Osteoblast (primary cell): ENCODE data around the gene ARHGDIA. TPM values are rescaled to one million over a fixed set of nuclear protein-coding genes. Genes with fewer than 3 reads are reported as not detected.

Experiments used
- DNase-seq: peaks from one replicate; pipeline ENCODE4 v3.0.0; 2011; ENCODE audit warnings: low spot score, mixed read lengths; ENCODE audit not compliant: insufficient read length; ENCODE audit errors: missing footprints
- H2AFZ ChIP-seq: 2 replicates; pipeline ENCODE4 v1.6.0; 2011; ENCODE audit warnings: mild to moderate bottlenecking, low read length
- H3K27ac ChIP-seq: 2 replicates; pipeline ENCODE4 v1.5.1; 2011; ENCODE audit warnings: mild to moderate bottlenecking, low read depth, low read length, moderate library complexity
- H3K27me3 ChIP-seq: 2 replicates; pipeline ENCODE4 v1.6.0; 2012; ENCODE audit warnings: mild to moderate bottlenecking, control low read depth, inconsistent platforms, low read length, moderate library complexity; ENCODE audit not compliant: insufficient read depth
- H3K36me3 ChIP-seq: 2 replicates; pipeline ENCODE4 v1.5.1; 2011; ENCODE audit warnings: mild to moderate bottlenecking, low read length, control low read depth, moderate library complexity; ENCODE audit not compliant: insufficient read depth
- H3K4me1 ChIP-seq: 2 replicates; pipeline ENCODE4 v1.5.1; 2011; ENCODE audit warnings: mild to moderate bottlenecking, low read length, control low read depth, moderate library complexity; ENCODE audit not compliant: insufficient read depth
- H3K4me2 ChIP-seq: 2 replicates; pipeline ENCODE4 v1.6.0; 2011; ENCODE audit warnings: mild to moderate bottlenecking, low read length; ENCODE audit not compliant: insufficient read depth
- H3K4me3 ChIP-seq: fragments of 200-600 bp; sonication (generic); 3 replicates; pipeline ENCODE4 v1.5.1; 2012; ENCODE audit warnings: mild to moderate bottlenecking, low read length, inconsistent platforms; ENCODE audit not compliant: insufficient read depth
- H3K79me2 ChIP-seq: 2 replicates; pipeline ENCODE4 v1.6.0; 2012; ENCODE audit warnings: mild to moderate bottlenecking, low read length, control low read depth, inconsistent platforms; ENCODE audit not compliant: insufficient read depth
- H3K9me3 ChIP-seq: 2 replicates; pipeline ENCODE4 v1.5.1; 2011; ENCODE audit warnings: low read depth, low read length, control low read depth
- H4K20me1 ChIP-seq: 2 replicates; pipeline ENCODE4 v1.6.0; 2012; ENCODE audit warnings: mild to moderate bottlenecking, low read length, control low read depth; ENCODE audit not compliant: insufficient read depth
- total RNA-seq: library from RNA; depleted of rRNA; stranded (reverse); fragments of >200 nt; gene quantifications from 2 replicates; pipeline ENCODE4 v1.2.3, GENCODE V29; 2012
- TF ChIP-seq, protein P1 (sequence below): IDR thresholded peaks from 2 replicates; pipeline ENCODE4 v1.5.1; 2011; ENCODE audit warnings: mild to moderate bottlenecking, low read depth, low read length, moderate library complexity; ENCODE audit errors: extremely low read depth

ARHGDIA gene
- total RNA-seq, 1 donor, result 133 TPM

DNA sequence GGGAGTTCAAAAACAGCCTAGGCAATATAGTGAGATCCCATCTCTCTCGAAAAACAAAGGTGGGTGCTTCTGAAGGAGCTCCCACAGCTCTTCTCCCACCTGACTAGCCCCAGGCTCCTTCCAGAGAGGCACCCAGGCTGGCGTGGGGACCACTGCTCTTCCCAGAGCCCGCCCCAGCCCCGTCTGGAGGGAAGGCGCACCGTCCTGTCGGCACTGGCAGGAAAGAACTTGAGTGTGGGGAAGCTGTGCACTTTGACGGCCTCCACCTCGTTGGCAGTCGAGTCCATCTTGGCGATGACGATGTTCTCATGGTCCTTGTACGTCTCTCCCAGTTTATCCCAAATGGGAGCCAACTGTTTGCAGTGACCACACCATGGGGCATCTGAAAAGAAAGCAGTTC, 25.8 kb downstream of the ARHGDIA start:
- Histone ChIP-seq H3K4me1 (no peaks in the 10 kb centered on the region), H3K9me3 (no peaks in the 10 kb centered on the region), H3K4me2 (no peak overlapping the region), H3K27ac (no peak overlapping the region), H3K27me3 (no peaks in the 10 kb centered on the region), H4K20me1 (peaks cover 24% of the 10 kb centered on the region), H3K4me3 (no peak overlapping the region), H3K79me2 (no peaks in the 10 kb centered on the region), H3K36me3 (peaks cover 70% of the 10 kb centered on the region), H2AFZ (no peak overlapping the region)
- TF ChIP-seq, protein P1, sequence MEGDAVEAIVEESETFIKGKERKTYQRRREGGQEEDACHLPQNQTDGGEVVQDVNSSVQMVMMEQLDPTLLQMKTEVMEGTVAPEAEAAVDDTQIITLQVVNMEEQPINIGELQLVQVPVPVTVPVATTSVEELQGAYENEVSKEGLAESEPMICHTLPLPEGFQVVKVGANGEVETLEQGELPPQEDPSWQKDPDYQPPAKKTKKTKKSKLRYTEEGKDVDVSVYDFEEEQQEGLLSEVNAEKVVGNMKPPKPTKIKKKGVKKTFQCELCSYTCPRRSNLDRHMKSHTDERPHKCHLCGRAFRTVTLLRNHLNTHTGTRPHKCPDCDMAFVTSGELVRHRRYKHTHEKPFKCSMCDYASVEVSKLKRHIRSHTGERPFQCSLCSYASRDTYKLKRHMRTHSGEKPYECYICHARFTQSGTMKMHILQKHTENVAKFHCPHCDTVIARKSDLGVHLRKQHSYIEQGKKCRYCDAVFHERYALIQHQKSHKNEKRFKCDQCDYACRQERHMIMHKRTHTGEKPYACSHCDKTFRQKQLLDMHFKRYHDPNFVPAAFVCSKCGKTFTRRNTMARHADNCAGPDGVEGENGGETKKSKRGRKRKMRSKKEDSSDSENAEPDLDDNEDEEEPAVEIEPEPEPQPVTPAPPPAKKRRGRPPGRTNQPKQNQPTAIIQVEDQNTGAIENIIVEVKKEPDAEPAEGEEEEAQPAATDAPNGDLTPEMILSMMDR, result no peak
- no peak for DNase-seq

DNA sequence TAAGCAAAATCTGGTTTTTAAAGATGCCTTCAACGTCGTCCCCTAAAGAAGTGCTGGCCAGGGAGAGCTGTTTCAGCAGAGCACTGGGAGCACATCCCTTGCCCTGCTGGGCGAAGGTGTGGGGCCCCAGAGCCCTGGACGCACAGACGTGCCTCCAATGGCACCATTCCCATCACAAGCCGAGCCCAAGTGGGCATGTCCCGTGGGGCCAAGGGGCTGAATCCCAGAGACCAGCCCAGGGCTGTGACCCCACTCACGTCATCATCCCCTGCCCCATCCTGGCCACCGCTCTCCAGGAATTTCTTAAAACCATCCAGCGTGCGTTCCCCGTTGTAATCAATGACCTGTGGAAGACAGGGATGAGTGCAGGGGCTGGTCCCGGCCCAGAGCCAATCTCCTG, 26.2 kb downstream of the ARHGDIA start:
- Histone ChIP-seq H3K27ac (no peak overlapping the region), H3K4me3 (no peak overlapping the region), H3K9me3 (no peaks in the 10 kb centered on the region), H2AFZ (no peak overlapping the region), H3K27me3 (no peaks in the 10 kb centered on the region), H3K4me2 (no peak overlapping the region), H4K20me1 (peaks cover 24% of the 10 kb centered on the region), H3K36me3 (peaks cover 70% of the 10 kb centered on the region), H3K4me1 (no peaks in the 10 kb centered on the region), H3K79me2 (no peaks in the 10 kb centered on the region)
- no peak for DNase-seq
- TF ChIP-seq, protein P1, result no peak

DNA sequence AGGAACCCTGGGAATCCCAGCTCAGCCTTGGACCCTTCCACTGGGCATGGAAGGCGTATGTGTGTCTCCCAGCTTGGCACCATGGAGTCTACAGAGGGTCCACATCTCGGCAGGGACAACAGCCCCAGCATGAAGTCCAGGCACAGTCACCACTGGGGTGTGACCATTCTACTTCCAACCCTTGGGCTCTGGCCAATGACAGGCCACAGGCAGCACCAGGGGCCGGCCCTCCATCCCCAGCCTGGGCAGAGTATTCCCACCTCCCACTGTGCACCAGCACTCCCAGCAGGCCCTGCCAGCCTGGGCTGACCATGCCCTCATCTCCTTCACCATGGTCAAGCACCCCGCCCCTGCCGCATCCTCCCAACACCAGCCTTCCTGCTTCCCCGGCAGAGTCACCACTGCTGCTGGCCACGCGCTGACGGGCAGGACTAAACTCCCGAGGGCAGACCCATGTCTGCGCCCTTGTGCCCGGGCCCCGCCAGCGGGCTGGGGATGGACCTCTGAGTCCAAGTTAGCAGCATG, 26.7 kb downstream of the ARHGDIA start:
- no peak overlapping the region for H3K27ac ChIP-seq
- H3K4me1 ChIP-seq, result no peaks in the 10 kb centered on the region
- H3K27me3 ChIP-seq, result no peaks in the 10 kb centered on the region
- peaks cover 24% of the 10 kb centered on the region for H4K20me1 ChIP-seq
- no peaks in the 10 kb centered on the region for H3K9me3 ChIP-seq
- no peak overlapping the region for H3K4me3 ChIP-seq
- H3K4me2 ChIP-seq, result no peak overlapping the region
- TF ChIP-seq, protein P1, result no peak
- H3K79me2 ChIP-seq, result no peaks in the 10 kb centered on the region
- H3K36me3 ChIP-seq, result peaks cover 67% of the 10 kb centered on the region
- no peak overlapping the region for H2AFZ ChIP-seq
- DNase-seq, result no peak

DNA sequence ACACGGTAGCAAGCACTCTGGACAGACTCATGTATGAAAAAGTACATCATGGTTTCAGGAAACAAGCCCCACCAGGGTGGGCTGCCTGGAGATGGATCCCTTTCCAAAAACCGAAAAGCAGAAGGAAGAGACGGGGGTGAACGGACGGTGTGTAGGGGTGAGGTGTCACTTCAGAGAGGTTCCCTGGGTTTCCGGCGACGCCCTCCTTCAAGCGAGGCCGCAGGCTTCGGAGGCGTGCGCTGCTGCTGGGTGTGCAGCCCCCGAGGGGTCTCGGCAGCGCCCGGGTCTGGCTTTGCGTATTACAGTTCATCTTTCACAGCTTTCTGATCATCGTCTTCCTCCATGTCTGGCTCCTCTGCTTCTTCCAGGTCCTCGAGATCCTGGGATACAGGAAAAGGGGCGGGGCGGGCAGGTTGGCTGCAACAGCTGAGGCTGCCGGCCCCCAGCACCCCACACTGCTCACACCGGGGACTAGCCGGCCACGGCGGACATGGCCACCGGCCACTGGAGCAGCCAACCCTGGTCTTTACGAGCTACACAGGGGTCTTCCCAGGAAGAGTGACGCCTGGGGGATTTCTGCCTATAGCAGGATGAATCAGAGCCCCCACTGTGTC, 27.3 kb downstream of the ARHGDIA start:
- Histone ChIP-seq H3K27me3 (no peaks in the 10 kb centered on the region), H2AFZ (no peak overlapping the region), H3K4me1 (no peaks in the 10 kb centered on the region), H4K20me1 (peaks cover 24% of the 10 kb centered on the region), H3K79me2 (no peaks in the 10 kb centered on the region), H3K9me3 (no peaks in the 10 kb centered on the region), H3K27ac (no peak overlapping the region), H3K4me2 (no peak overlapping the region), H3K36me3 (peaks cover 62% of the 10 kb centered on the region), H3K4me3 (no peak overlapping the region)
- DNase-seq, result no peak
- TF ChIP-seq, protein P1, result no peak
